ENCODE measurements around the gene OR51E1.

Gene OR51E1, protein sequence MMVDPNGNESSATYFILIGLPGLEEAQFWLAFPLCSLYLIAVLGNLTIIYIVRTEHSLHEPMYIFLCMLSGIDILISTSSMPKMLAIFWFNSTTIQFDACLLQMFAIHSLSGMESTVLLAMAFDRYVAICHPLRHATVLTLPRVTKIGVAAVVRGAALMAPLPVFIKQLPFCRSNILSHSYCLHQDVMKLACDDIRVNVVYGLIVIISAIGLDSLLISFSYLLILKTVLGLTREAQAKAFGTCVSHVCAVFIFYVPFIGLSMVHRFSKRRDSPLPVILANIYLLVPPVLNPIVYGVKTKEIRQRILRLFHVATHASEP

DNA sequence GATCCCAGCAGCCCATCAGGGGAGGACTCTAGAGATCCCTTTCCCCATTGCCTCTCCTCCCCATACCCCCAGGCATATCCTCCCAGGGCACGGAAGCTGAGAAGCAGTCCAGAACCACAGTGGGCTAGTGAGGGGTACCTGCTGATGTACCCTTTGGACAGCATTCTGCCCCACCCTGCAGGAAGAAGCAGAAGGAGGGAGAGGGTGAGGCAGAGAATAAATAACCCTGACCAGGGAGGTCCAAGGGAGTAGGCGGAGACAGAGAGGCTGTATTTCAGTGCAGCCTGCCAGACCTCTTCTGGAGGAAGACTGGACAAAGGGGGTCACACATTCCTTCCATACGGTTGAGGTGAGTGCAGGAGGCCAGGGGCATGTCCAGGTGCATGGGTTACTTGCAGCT lies at the start of gene OR51E1:
OR51E1 (plus strand) TSS at position 301 of the 400 bp plus-strand sequence. CDS start 8,545 bp downstream, outside the sequence.
- no peak for DNase-seq

DNA sequence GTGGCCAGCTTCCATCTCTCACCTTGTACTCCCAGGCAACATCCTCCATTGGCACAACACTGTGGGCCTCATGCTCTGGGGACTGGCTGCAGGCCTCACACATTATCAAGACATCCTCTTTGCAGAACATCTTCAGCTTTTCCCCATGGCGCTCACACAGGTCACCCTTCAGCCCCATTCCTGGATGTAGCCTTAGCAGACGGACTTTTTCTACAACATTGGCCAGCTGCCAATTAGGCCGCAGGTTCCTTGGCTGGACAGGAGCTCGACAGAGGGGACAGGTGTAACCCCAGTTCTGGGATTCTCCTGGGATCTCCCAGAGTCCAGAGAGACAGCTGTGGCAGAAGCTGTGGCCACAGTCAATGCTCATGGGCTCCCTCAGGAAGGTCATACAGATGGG lies 38.7 kb upstream of the OR51E1 start:
- no peak for DNase-seq

DNA sequence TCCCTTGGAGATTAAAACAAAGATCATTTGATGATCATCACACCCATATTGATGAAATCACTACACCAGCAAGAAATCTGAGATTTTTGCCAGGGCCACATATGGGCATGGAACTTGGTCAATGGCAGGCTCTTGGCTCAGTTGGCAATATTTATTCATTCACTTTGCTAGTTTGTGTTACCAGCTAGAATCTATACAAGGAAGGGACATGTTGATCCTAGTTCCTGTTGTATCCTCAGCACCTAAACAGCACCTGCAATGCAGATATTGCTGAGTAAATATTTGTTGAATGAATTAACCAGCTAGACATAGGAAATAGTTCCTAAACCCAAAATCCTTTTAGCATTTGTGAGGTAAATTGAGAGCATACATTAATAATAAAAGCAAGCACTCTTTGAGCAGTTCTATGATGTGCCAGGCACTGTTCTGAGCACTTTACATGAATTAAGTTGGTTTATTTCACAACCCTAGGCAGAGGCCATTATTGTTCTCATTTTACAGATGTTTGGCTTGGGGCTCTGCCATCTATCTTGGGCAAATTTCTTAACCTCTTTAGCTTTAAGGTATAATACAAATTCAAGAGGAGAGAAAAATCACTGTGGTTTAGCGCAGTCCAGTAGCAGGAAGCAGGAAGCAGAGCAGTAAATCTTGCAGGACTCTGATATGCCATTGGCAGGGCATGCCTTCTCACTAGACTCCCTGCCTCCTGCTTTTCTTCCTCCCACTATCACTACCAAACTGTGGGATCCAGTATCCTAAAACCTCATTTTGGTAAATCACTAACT lies 37.4 kb upstream of the OR51E1 start:
- DNase-seq, result no peak

DNA sequence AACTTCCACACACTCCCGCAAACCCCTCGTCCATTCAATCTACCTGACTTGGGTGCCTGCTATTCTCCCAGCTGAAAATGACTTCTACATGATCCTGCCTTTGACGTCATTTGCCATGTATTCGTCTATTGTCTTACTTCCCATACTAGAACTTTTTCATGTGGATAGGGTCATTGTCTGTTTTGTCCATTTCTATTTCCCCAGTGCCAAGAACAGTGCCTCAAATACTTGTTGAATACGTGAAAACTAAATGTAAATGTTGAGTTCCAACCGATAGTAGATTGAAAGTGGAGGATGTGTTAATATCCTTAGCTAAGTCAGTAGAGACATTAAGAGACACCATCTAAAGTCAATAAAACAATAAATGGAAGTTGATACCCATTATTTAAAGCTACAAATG lies 36.7 kb upstream of the OR51E1 start:
- no peak for DNase-seq

DNA sequence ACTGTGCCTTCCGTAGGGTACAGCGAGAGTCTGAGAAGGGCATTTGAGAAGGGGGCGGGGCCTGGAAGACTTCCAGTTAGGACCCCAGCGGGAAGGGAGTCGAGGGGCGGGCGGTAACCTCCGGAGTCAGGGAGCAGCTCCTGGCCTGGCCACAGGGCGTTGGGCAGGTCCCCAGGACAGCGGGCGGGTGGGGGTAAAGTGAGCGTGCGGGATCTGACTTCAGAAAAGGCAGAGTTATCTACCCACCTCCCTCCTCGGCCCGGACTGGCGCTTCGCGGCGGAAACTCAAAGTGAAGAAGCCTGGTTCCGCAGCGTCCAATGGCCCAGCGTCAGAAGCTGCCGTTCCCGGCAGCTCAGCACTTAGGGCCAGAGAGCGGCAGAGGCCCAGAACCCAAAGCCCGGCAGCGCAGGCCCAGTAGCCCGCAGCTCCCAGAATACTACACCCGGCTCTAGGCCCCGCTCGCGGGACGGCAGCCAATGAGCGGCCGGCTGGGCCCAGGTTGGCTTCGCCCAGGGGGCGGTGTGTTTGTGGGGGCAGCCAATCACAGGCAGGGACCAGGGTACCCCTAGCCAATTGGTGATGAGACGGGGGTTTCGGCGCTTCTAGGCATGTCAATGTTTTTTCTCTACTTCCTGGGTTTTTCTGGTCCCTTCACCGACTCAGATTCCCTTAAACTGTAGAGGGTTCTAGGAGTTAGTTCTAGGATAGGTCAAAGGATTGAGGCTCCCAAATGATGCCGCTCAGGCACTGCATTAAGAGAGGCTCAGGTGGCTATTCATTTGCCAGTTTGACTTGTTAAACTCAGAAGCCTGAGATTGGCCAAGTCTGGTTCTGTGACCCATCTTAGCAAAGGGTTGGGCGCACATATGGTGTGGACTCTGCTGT lies 35.8 kb upstream of the OR51E1 start, which contains the start of gene TRIM68:
TRIM68 (minus strand) TSS at position 451 of the 886 bp plus-strand sequence. CDS start 2,727 bp downstream, outside the sequence.
- peak; percentile 90 for DNase-seq

DNA sequence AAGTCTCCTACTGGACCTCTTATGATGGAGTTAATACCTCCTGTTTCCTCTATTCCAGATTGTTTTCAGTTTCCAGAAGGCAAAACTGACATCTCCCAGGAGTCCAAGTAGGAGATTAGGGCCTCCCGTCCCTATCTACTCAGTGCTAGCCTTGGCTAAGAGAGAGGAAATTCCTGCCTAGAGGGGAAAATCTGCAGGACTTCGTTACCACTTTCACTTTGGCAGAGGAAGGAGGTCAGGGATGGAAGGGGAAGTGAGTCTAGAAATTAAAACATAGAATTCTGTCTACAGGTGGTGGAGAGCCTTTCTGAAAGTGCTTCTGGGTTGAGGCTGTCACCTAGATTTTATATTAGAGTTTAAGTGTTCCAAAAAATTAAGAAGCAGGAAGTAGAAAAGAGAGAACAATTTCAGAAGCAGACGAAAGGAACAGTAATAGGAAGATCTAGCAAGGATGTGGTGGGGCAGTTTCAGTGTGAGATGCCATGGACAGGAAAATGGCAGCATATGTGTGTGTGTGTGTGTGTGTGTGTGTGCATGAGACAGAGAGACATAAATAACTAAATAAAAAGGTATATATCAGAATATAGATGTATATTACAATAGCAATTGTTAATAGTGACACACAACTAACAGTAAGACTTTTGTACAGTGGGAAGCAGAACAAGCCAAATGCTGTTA lies 33.4 kb upstream of the OR51E1 start:
- DNase-seq, result no peak

DNA sequence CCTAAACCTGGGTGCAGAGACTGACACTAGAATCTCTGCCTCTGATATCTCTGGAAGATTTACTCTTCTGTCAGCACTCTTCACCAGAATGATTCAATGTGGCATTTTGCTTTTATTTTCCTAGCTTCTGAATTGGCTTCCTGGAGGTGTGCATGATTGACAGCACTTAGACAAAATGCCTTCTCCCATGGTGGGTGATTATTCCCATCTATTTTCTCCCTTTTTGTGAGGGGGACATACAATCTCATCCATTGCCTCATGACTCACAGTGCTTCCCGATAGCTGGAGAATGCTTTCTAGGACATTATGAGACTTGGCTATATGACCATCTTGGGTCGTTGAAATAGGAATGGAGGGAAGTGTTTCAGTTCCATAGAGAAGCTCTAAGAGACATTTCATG lies 31.8 kb upstream of the OR51E1 start:
- DNase-seq, result no peak

DNA sequence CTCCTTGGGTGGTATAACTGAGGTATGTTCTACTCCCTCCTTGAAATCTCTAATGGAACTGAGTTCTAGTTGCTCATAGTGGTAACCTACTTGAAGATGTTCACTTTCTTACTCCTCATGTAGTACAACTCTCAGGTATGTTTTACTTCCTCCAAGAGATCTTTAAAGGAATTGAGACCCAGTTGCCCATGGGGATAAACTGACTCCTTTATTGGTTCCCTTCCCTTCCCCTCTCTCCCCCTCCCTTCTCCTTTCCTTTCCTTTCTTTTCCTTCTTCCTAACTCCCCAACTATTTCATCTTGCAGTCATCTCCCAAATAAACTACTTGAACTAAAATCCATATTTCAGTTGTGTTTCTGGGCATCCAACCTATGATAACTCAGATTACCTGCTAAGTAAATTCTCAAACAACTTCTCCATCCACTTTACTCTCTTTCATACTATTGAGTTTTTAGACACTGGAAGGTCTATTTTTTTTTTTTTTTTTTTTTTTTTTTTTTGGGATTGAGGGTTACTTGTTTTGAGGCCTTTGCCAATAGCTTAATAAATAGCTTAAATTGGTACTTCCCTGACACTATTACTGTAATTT lies 27.8 kb upstream of the OR51E1 start:
- no peak for DNase-seq

DNA sequence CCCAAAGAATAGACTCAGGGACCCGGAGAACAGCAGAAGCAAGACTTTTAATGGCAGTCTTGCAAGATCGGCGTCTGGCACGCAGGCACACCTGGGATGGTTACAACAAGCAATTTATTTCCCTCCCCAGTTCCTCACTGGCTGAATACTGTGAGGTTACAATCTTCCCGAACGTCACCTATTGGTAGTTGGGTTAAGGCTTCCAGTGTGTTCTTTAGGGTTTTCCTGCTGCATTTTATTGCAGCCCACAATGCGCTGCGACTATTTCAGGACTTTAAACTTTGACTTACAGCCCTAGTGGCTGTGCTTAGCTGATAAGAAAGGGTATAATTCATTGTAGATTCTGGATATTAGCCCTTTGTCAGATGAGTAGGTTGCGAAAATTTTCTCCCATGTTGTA lies 24.3 kb upstream of the OR51E1 start:
- no peak for DNase-seq

DNA sequence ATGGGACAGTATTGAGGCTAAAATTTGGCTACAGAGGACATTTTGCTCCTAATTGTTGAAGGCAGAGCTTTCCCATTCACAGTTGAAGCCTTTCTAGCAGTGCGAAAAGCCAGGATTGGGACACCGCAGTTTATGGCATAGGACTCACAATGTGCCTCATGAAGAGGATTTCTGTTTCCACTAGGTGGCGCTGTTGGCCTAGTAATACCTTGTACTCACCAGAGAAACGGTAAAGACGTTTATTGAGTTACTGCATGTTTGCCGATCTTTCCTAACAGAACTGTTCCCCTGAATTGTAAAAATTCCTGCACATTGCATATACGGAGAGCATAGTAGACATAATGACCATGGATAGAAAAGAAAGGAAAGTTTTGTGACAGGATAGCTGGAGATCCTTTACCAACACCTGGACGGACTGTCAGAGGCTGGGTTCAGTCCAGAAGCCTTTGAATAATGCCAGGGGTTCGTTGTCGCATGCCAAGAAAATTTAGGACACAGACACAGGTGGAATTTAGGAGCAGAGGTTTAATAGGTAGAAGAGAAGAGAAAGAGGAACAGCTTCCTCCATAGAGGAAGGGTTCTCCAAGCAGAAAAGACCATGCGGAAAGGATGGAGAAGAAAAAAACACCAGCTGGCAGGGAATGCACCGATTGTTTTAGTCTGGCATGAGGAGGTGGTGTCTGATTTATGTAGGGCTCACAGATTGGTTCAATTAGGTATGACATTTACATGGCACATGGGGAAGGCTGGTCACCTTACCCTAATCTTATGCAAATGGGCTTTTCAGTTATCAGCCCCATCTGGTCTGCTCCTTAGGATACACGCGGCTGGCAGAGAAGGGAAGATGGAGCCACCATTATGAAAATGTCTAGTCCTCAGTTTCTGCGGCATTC lies 17.3 kb upstream of the OR51E1 start:
- DNase-seq, result no peak

DNA sequence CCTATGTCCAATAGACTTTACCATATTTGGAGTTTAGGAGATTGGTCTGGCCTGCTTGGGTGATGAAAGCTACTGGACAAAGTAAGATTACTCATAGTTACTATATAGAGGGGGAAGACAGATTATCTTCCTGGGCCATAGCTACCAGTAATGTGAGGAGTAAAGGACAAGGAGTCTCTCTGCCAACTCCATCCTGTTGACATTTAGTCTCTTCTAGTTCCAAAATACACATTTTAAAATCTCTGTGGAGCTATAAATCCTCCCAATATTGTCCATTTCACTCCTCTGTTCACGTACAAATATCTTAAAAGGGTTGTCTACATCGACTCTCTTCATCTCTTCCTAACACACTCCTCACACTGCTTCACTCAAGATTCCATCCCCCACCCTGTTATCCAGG lies 7.6 kb upstream of the OR51E1 start:
- no peak for DNase-seq

DNA sequence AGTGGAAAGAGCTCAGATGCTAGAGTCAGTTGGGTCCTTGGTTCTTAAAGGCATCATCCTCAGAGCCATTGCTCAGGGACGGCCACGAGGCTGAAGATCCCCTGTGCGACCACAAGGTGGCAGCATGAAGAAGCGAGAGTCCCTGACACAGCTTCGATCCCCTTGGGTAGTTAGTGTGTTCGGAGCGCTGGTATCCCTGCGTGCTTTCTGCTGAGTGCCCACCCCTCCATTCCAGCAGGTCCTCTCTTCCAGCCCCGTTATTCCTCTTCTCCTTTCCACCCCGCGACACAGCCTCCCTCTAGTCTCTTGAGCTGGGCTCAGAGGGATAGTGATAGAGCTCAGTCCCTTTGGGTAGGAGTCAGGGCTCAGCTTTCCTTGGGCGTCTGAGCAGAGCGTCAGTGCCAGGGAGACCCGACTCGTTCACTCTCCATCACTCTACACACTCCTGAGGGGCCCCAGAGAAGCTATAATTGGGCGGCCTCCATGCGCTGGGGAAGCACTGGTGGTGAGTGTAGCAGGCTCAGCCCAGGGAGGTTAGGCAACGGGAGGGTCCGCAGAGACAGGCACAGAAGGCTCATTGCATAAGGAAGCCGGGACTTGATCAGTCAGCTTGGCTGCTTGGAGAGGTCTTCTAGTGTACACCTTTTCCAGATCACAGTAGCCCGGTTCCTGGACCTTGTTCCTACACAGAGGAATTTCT lies 6.7 kb upstream of the OR51E1 start, which contains the start of gene OR51D1:
OR51D1 (plus strand) TSS at position 516 of the 700 bp plus-strand sequence. CDS start 2,314 bp downstream, outside the sequence.
- DNase-seq, result peak; percentile 52

DNA sequence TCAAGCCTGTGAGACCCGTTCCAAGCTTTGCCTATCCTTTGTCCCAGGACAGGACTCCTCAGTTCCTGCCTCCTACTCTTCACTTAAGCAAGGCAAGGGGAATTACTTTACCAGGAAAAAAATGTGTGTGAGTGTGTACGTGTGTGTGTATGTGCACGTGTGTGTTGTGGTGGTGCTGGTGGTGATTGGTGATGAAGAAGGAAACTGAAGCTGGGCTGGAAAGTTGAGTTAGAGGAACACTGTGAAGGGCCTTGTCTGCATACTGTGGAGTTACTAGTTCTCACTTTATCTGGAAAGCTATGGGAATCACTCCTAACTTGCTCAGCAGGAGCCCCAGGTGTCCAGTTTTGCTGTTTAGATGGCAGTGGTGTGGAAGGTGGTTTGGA lies 6.1 kb upstream of the OR51E1 start:
- no peak for DNase-seq

DNA sequence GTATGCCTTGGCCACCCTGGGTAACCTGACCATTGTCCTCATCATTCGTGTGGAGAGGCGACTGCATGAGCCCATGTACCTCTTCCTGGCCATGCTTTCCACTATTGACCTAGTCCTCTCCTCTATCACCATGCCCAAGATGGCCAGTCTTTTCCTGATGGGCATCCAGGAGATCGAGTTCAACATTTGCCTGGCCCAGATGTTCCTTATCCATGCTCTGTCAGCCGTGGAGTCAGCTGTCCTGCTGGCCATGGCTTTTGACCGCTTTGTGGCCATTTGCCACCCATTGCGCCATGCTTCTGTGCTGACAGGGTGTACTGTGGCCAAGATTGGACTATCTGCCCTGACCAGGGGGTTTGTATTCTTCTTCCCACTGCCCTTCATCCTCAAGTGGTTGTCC lies 3.9 kb upstream of the OR51E1 start:
- no peak for DNase-seq

DNA sequence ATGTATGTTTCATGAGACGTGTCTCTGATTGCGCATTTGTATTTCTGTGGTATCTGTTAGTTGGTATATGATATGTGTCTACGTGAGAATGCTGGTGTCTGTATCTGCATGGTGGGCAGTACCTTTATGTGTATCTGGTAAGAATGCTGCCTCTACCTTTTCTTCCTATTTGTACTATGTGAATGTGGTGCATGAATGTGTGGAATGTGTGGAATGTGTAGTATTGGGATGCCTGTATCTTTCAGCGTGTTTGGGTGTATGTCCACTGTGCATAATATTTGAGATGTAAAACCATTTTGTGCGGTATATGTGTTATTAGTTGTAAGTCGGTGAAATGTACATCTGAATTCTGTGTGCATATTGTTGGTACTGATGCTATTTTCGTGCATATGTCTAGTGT lies 2.3 kb upstream of the OR51E1 start:
- no peak for DNase-seq

DNA sequence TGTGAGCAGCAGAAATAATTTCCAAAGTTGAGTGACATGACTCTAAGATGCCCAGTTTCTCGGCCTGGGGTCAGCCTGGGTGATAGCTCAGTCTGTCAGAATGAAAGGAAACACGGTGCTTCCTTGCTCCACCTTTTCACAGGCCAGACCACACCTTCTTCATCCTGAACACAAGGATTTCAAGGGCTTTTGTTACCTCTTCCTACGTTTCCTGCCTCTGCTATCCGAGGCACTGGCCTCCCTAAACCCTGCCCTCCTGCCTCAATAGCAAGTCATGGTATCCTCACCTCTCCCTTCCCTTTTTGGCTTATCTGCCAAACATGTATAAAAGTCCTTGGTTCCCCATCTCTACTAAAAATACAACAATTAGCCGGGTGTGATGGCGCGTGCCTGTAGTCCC lies 1.7 kb upstream of the OR51E1 start:
- no peak for DNase-seq

DNA sequence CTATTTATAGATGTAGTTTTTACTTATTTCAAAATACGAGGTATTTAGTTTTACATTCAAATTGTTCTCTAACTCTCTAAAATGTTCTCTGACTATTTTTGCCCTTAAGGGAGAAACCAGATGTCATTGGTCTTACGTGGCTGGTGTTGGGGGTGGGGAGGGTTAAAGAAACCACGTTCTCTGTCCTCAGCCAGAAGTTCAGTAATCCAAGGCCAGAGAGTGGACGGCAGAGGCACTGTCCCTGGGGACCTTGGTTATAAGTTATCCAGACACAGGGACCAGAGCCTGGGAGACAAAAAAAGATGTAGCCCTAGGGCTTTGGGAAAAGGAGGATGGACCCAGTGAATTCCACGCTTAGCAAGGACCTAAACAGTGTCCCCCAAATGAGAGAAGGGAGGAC lies 706 bp upstream of the OR51E1 start:
- DNase-seq, result no peak

DNA sequence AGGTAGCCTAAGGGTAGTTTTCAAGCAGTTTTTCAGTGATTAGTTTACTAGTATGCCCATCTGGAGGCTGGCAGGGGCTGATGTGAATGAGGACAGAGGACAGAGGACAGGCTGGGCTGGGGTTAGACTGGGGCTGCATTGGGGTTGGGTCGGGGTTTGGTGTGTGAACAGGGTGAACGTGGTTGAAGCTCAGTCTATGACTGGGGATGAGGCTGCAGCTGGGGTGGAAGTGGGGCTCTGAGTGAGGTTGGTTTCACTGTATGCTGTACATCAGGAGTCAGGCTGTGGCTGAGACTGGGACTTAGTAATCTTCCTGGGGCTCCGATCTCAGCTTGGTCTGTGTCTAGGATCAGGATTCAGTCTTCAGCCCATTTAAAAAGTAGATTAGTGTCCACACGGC lies 451 bp downstream of the OR51E1 start:
- DNase-seq, result no peak

DNA sequence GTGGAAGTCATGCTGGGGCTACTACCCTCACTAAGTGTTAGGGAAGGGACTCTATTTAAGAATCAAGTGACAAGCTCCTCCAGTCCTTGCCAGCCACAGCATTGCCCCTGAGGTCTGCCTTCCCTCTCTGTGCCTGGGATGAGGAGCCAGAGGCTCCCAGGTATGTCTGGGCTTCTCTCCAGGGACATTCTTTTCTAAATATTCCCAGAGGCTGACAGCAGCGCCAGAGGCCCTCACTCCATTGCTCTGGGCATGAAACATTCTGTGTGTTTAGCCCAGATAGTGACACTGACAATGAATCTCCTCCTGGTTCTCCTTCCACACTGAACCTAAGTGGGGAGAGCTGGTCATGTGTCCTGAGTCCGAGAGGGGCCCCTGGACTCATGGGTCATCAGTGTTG lies 2.2 kb downstream of the OR51E1 start:
- no peak for DNase-seq

DNA sequence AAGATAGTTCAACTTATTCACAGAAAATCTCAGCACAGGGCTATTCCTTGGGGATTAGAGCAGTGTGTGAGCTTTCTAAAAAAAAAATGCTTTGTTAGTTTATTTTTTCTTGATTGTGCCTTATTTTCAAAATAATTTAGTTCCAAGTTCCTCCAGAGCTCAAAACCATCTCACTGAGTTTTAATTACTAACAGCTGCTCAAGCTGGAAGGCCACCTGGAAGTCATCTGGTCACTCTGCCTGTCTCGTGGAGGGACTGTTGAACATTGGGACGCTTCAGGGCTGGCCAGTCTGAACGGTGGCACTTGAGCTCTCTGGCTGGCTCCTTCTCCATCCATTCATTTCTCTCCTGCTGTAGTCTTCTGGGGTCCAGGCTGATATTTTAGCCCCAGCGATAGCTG lies 4.0 kb downstream of the OR51E1 start:
- DNase-seq, result no peak
